Activated CD4-positive, CD25-positive, alpha-beta regulatory T cell treated with anti-CD3 and anti-CD28 coated beads, Interleukin-2, amount 50 U/mL, for 72 hours (primary cell): ENCODE measurements around the gene MUC21.
"Not testable (repeated sequence)": the region's sequence is repeated elsewhere in the genome, so short reads cannot be mapped to it uniquely, and the experiment has no call there.

Source experiments
- DNase-seq: peaks from one replicate; pipeline ENCODE4 v3.0.0; 2021

MUC21 gene

DNA sequence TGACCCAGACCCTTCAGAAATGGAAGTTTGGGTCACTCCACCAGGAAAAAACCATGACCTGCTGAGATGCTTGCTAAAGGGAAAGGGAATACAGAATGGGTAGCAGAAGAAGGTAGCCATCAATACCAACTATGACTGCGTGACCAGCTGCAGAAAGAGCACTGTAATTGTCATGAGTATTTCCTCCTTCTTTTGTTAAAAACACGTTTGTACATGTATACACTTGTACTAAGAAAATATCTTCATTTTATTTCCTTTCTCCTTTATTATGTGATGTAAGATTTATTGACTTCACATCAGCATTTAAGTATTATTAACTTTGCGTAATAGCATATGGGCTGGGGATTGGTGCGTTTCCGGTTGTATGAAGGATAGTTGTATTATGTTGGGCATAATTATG lies 12.6 kb upstream of the MUC21 start:
- DNase-seq = no peak

DNA sequence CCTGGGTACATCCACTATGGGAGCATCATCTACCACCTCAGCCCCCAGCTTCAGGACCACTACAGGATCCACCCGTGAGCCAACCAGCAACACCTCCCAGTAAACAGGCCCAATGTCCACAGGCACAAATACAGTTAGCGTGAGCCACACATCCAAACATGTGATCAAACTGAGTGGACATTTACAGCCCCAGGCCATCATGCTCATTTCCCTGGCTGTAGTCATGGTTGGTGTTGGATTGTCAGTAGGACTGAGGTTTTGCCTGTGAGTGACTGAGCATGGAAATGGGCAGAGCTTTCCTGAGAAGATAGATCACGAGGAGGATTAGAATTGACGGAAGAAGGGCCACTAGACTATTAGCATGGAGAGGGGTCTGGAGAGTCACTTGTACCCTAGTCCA lies 10.7 kb upstream of the MUC21 start:
- no peak for DNase-seq

DNA sequence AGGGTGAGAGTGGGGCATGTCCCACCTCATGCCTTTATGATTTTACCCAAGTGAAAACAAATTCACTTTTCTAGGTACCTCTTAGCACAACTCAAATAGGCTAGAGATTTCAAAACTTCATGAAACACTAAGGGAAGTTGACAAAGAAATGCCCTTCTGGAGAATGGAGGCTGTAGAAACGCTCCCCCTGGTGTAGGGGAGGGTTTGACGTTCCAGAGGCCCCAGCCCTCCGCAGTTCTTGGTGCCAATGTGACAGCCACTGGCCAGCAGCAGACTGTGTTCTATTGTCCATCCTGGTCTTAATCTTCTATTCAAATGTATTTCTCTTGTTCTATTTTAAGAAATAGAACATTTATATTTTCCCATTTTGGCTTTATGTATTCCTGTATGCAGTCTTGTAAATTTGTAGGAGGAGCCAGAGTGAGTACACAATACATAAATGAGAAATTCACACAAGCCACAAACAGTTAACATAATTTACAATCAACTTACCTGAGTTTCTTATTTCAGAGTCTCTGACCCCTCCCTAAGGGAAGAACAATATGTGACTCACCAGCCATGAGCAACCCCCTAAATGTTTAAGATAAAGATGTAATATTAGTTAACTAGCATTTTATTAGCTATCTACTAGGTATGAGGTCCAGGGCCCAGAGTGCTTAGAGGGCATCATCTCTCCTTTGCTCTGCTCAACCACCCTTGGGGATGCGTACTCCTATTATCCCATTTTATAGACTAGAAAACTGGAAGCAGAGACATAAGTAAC lies 8.8 kb upstream of the MUC21 start:
- DNase-seq = no peak

DNA sequence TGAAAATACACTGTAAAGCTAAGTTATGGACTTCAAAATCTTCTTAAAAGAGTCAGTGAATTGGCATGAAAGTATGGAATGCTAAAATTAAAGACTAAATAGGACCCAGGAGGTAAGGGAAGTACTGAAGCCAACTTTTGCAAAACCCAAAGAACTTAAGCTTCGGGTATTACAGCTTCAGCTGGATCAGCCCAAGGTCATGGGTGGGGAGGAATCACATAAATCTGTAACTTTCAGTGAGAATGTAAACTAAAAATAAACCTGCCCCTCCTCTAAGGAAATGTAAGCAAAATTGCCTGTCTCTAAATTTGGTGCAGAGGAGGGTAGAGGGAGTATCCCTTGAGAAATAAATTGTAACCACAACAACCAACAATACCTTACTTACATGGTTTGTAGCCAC lies 4.4 kb upstream of the MUC21 start:
- no peak for DNase-seq

DNA sequence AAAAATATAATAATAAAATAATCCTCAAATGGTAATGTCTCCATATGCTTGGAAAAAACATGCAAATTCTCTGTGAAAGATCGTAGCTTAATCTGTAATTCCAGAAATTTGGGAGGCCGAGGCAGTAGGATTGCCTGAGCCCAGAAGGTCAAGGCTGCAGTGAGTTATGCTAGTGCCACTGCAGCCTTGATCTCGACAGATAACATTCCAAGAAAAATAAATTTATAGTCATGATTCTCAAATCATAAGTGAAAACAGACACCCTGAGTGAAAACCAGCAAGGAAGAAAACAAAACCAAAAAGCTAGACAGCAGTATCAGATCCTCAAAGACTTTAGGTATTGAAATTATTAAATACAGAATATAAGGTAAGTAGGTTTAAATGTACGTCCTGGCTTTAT lies 3.8 kb upstream of the MUC21 start:
- DNase-seq = no peak

DNA sequence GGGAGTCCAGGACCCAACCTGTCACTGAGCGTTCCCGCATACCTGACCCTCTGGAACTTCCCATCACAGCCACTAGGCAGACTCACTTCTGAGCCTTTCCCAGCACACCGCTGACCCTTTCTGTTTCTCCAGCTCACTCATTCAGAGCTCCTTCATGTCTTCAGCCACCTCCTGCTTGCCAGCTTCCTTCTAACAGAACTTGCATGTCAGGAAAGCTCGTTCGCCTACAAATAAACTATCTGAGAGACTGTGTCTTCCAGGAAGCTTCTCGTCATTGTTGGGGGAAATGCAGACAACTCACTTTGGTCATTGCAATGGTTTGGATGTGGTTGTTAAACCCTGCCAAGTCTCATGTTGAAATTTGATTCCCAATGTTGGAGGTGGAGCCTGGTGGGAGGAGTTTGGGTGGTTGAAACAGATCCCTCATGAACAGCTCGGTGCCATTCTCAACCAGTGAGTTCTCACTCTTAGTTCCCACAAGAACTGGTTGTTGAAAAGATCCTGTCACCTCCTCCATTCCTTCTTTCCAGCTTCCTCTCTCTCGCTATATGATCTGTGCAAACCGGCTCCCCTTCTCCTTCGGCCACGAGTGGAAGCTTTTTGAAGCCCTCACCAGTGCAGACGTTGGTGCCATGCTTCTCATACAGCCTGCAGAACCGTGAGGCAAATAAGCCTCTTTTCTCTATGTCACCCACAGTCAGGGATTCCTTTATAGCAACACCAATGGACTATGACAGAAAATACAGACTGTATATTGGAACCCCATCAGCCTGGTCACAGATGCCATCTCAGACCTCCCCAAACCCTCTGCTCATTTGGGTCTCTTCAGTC lies 1.4 kb upstream of the MUC21 start:
- no peak for DNase-seq

DNA sequence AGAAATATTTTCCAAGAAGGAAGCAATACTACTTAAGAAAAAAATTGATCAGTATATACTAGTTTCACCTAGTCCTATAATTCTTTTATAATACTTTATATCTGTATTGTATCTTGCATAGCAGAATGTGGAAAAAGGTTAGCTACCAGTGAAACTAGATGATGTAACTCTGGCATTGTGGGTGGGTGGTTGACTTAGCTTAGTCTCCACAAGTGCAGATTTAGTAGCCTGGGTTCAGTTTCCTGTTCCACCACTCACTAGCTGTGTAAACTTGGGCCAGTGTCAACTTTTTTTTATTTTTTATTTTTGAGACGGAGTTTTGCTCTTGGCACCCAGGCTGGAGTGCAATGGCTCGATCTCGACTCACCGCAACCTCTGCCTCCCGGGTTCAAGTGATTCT lies 2.0 kb downstream of the MUC21 start:
- DNase-seq = no peak

- DNase-seq = no peak
Observed at GRCh38 chr6:30987304-30987703, 3.8 kb downstream of the MUC21 start.

- no peak for DNase-seq
Observed at GRCh38 chr6:30988209-30988825, 4.8 kb downstream of the MUC21 start.

DNA sequence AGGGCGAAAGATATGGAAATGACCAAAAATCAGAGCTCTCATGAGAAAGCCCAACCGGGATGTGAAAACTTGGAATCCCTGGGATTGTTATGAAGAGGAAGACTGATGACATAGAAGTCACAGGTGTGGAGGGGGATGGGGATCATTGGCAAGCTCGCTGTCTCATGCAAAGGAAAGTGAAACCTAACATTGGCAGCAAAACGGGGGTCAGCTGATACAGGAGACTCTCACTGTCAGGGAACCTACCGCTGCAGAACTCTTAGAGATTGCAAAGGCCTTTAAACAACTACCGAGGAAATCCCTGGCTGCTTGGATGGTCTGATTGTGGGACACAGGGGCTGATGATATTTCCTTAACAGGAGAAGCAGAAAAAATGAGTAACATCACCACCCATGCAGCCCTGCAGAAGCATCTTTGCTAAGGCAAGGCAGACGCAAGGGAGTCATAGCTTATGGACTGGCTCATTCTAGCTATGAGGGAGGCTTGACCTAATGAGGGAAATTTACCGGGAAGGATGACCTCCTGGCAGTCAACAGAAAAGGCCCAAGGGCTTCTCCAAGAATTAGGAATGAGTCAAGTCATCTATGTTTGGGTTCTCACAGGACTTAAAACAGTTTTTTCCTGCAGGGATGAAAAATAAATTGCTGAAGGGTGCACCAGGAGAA lies 7.0 kb downstream of the MUC21 start:
- DNase-seq = no peak

GRCh38 chr6:30991891-30992290 lies 8.4 kb downstream of the MUC21 start:
- no peak for DNase-seq

GRCh38 chr6:30997301-30997700 lies 13.8 kb downstream of the MUC21 start:
- no peak for DNase-seq

DNA sequence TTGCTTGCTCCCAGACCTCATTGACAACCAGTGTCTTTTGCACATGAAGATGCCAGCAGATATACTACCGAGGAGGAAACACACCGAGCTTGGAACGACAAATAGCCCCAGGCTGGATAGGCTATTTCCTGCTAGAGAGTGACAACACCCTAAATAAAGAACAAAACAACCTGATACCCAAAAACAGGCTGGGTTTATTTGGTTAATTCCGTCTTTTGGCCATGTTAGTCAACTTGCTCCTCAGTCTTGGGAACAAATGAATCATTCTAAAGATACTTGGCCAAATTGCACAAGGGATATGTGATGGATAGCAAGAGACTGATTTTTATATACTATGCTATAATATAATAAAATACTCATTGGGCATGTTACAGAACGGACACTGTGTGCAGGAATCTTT lies 15.3 kb downstream of the MUC21 start:
- DNase-seq = no peak

GRCh38 chr6:31000067-31000860 lies 16.7 kb downstream of the MUC21 start:
- not testable (repeated sequence) for DNase-seq

GRCh38 chr6:31001281-31001888 lies 17.9 kb downstream of the MUC21 start:
- no peak for DNase-seq

- no peak for DNase-seq
Observed at GRCh38 chr6:31002471-31002870, 19.0 kb downstream of the MUC21 start.

DNA sequence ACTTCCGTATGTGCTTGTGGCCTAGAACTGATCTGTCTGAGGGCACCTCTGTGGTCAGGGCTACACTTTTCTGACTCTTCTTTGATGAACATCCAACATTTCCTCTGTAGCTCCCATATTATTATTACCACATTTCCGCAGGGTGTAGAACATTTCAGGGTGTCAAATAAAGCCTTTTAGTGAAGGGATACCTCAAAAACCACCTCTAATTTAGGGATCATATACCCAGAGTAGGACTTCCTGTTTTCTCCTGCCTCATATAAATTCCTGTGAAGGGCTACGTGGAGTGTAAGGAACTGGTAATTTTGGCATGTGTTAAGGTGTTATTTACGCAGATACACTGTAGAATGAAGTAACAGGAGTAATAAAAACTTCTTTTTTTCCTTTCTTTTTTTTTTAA lies 21.3 kb downstream of the MUC21 start:
- DNase-seq = no peak

- DNase-seq = no peak
Observed at GRCh38 chr6:31005249-31006020, 21.9 kb downstream of the MUC21 start.

- no peak for DNase-seq
Observed at GRCh38 chr6:31007694-31008093, 24.2 kb downstream of the MUC21 start.

- DNase-seq = no peak
Observed at GRCh38 chr6:31008165-31008564, 24.6 kb downstream of the MUC21 start.

DNA sequence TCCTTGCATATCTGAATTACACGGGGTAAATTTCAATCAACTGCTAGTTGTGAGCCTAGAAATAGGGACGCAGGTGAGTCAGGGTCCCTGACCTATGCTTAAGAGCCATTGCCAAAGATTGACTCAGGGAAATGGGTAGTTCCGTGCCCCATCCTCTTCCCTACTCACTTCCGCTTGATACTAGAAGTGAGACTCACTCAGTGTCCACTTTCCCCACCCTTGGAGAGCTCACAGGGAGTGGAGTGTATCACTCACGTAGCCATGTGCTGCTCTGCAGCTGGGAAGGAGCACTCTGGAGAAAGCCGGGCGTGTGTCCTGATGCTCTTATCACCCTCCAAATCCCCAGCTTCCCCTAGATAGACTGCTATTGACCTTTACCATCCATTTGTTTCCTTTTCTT lies 26.2 kb downstream of the MUC21 start:
- DNase-seq = no peak
